HCT116 (cell line): ENCODE data around the gene HEPH. TPM values are rescaled to one million over a fixed set of nuclear protein-coding genes. Genes with fewer than 3 reads are reported as not detected.

Experiments used
- ATAC-seq: fragments of 200-7000 bp; cut with Tn5 transposase; 2 replicates; pipeline ENCODE4 v1.9.1; 2020; ENCODE audit warnings: mild to moderate bottlenecking, moderate library complexity
- BruUV-seq: library from RNA; stranded (reverse); fragments of 400-500 nt; replicated peaks from 2 replicates; lab custom pipeline; 2021; lab: Mats Ljungman, UMichigan
- CTCF ChIA-PET: fragments of 300-600 bp; sonication (Branson Sonifier 250); formaldehyde crosslinking; loops from one replicate; lab custom pipeline; 2021; ENCODE audit warnings: antibody characterized with exemption; lab: Charles Lee
- POLR2A ChIA-PET: fragments of 300-600, 350-600 bp; sonication (Branson Sonifier 250); formaldehyde crosslinking; loops from one replicate; lab custom pipeline; 2021; ENCODE audit warnings: antibody characterized with exemption; lab: Charles Lee
- RAD21 ChIA-PET, 2 experiments: fragments of 300-600 bp; sonication (Branson Sonifier 250); formaldehyde crosslinking; loops; one replicate each; lab custom pipeline; 2023; ENCODE audit warnings: low total read pairs in 2 of 2; ENCODE audit not compliant: uncharacterized antibody in 2 of 2, unreplicated experiment in 2 of 2, low non-redundant PET in 1 of 2; lab: Charles Lee
- DNase-seq: peaks from one replicate; pipeline ENCODE4 v3.0.0-alpha.2; 2010; ENCODE audit warnings: low read depth, low spot score
- H2AFZ ChIP-seq: fragments of 200-600 bp; shearing (Covaris generic), sonication (generic); 2 replicates; pipeline ENCODE4 v1.6.1; 2017; ENCODE audit warnings: low read depth, mixed run types, mixed read lengths, antibody characterized with exemption, low read length; ENCODE audit not compliant: poor library complexity, severe bottlenecking
- H3K27ac ChIP-seq: 2 replicates; pipeline ENCODE4 v1.5.1; 2012; ENCODE audit warnings: low read depth, low read length
- H3K27me3 ChIP-seq: fragments of 200-600 bp; sonication (generic); 2 replicates; pipeline ENCODE4 v1.6.1; 2016; ENCODE audit warnings: mixed run types, low read length, mixed read lengths; ENCODE audit not compliant: insufficient read depth
- H3K36me3 ChIP-seq, 2 experiments: fragments of 200-500 bp in 1 of 2; fragments of 200-600 bp in 1 of 2; sonication (Bioruptor generic) in 1 of 2; sonication (generic) in 1 of 2; 2 replicates each; pipeline versions ENCODE4 v1.5.1 to v1.6.1; 2014 to 2016; ENCODE audit warnings: low read length in 2 of 2, inconsistent platforms in 1 of 2, mixed read lengths in 1 of 2, mixed run types in 1 of 2; ENCODE audit not compliant: insufficient read depth in 2 of 2, control insufficient read depth in 1 of 2
- H3K4me1 ChIP-seq, 2 experiments: fragments of 200-600 bp in 1 of 2; sonication (generic) in 1 of 2; 2 replicates each; pipeline versions ENCODE4 v1.5.1 to v1.6.1; 2012 to 2017; ENCODE audit warnings: low read length in 2 of 2, inconsistent platforms in 1 of 2, mild to moderate bottlenecking in 1 of 2, mixed read lengths in 1 of 2, mixed run types in 1 of 2, moderate library complexity in 1 of 2; ENCODE audit not compliant: insufficient read depth in 2 of 2, control insufficient read depth in 1 of 2
- H3K4me2 ChIP-seq: fragments of 200-600 bp; sonication (generic); 2 replicates; pipeline ENCODE4 v1.6.1; 2017; ENCODE audit warnings: mixed run types, low read length, mixed read lengths
- H3K4me3 ChIP-seq, 2 experiments: fragments of 200-600 bp in 1 of 2; sonication (generic) in 1 of 2; replicated peaks in 1 of 2; 2 replicates each; pipeline ENCODE4 v1.5.1; 2011 to 2016; ENCODE audit warnings: low read length in 2 of 2, control low read depth in 1 of 2, low read depth in 1 of 2, mild to moderate bottlenecking in 1 of 2, mixed read lengths in 1 of 2, mixed run types in 1 of 2
- H3K79me2 ChIP-seq: fragments of 200-600 bp; sonication (generic); 2 replicates; pipeline ENCODE4 v1.6.1; 2017; ENCODE audit warnings: mild to moderate bottlenecking, mixed run types, low read length, moderate library complexity, mixed read lengths; ENCODE audit not compliant: insufficient read depth
- H3K9ac ChIP-seq: fragments of 200-600 bp; sonication (generic); 2 replicates; pipeline ENCODE4 v1.6.1; 2016; ENCODE audit warnings: low read length, mixed read lengths
- H3K9me2 ChIP-seq: fragments of 200-600 bp; sonication (generic), shearing (Covaris generic); 2 replicates; pipeline ENCODE4 v1.6.1; 2017; ENCODE audit warnings: mixed run types, mild to moderate bottlenecking, moderate library complexity; ENCODE audit not compliant: insufficient read depth
- H3K9me3 ChIP-seq, 2 experiments: fragments of 200-500 bp in 1 of 2; fragments of 200-600 bp in 1 of 2; sonication (Bioruptor generic) in 1 of 2; sonication (generic) in 1 of 2; 2 replicates each; pipeline ENCODE4 v1.6.1; 2014 to 2017; ENCODE audit warnings: low read length in 2 of 2, mixed read lengths in 2 of 2, inconsistent platforms in 1 of 2, low read depth in 1 of 2, mild to moderate bottlenecking in 1 of 2, mixed run types in 1 of 2, moderate library complexity in 1 of 2; ENCODE audit not compliant: control insufficient read depth in 1 of 2, insufficient read depth in 1 of 2
- H4K20me1 ChIP-seq: fragments of 200-600 bp; sonication (generic), shearing (Covaris generic); 2 replicates; pipeline ENCODE4 v1.6.1; 2017; ENCODE audit warnings: mixed run types, mild to moderate bottlenecking, moderate library complexity; ENCODE audit not compliant: insufficient read depth
- CEBPB ChIP-seq: IDR thresholded peaks from 2 replicates; pipeline ENCODE4 v1.6.1; 2012; ENCODE audit warnings: low read depth
- EGR1 ChIP-seq: IDR thresholded peaks from 2 replicates; pipeline ENCODE4 v1.6.1; 2012; ENCODE audit warnings: low read depth
- EZH2phosphoT487 ChIP-seq: fragments of 200-600 bp; IDR thresholded peaks from 2 replicates; pipeline ENCODE4 v1.6.1; 2018; ENCODE audit warnings: antibody characterized with exemption, borderline replicate concordance
- JUND ChIP-seq: IDR thresholded peaks from 2 replicates; pipeline ENCODE4 v1.6.1; 2012
- SP1 ChIP-seq: IDR thresholded peaks from 2 replicates; pipeline ENCODE4 v1.6.1; 2012; ENCODE audit warnings: low read depth
- SRF ChIP-seq: IDR thresholded peaks from 2 replicates; pipeline ENCODE4 v1.6.1; 2012; ENCODE audit warnings: low read depth
- TCF7L2 ChIP-seq: IDR thresholded peaks from 2 replicates; pipeline ENCODE4 v1.7.0; 2011; ENCODE audit warnings: borderline replicate concordance, inconsistent platforms; ENCODE audit not compliant: insufficient read depth, insufficient read length; ENCODE audit errors: extremely low read depth
- YY1 ChIP-seq: IDR thresholded peaks from 2 replicates; pipeline ENCODE4 v1.6.1; 2011; ENCODE audit warnings: low read length, low read depth, moderate library complexity, mild to moderate bottlenecking; ENCODE audit not compliant: insufficient replicate concordance; ENCODE audit errors: extremely low read depth
- ZBTB33 ChIP-seq: IDR thresholded peaks from 2 replicates; pipeline ENCODE4 v1.6.1; 2011; ENCODE audit warnings: mild to moderate bottlenecking, low read length, moderate library complexity; ENCODE audit not compliant: insufficient replicate concordance; ENCODE audit errors: extremely low read depth
- ZFX ChIP-seq: fragments of 450-650 bp; IDR thresholded peaks from 2 replicates; pipeline ENCODE4 v1.6.1; 2017
- ZNF274 ChIP-seq: fragments of 200-500 bp; sonication (Bioruptor generic); IDR thresholded peaks from 2 replicates; pipeline ENCODE4 v1.6.1; 2014; ENCODE audit warnings: mild to moderate bottlenecking, low read depth, low read length, inconsistent platforms
- intact Hi-C: fragments of 100-400 bp; cut with micrococcal nuclease; formaldehyde crosslinking; loops from 2 replicates; pipeline ENCODE4 v1.10.0; 2022
- total RNA-seq: library from RNA; stranded (reverse); gene quantifications from one replicate; pipeline ENCODE4 v1.2.1, GENCODE V29; 2021; ENCODE audit not compliant: unreplicated experiment
- TF ChIP-seq, protein P1 (sequence below): IDR thresholded peaks from 2 replicates; pipeline ENCODE4 v1.6.1; 2012

Gene HEPH
- total RNA-seq, 1 experiment from 2014 or later = 0.44 TPM

GRCh38 chrX:66176134-66176533 lies 12.1 kb downstream of the HEPH start:
- Histone ChIP-seq H3K9ac (no peak overlapping the region), H3K4me1 (no peaks in the 10 kb centered on the region), H3K36me3 (no peaks in the 10 kb centered on the region), H3K27me3 (no peaks in the 10 kb centered on the region), H3K79me2 (no peaks in the 10 kb centered on the region), H3K4me3 (no peak overlapping the region), H3K4me2 (no peak overlapping the region), H2AFZ (no peak overlapping the region), H3K27ac (no peak overlapping the region), H3K9me2 (no peaks in the 10 kb centered on the region), H4K20me1 (no peaks in the 10 kb centered on the region), H3K9me3 (no peaks in the 10 kb centered on the region)
- no TSS peak for BruUV-seq
- CTCF ChIA-PET = no interaction called here
- ATAC-seq (no peak), DNase-seq (no peak)
- RAD21 ChIA-PET = no interaction called here
- POLR2A ChIA-PET = no interaction called here
- intact Hi-C loops = no loop called here
- TF ChIP-seq, protein P1, sequence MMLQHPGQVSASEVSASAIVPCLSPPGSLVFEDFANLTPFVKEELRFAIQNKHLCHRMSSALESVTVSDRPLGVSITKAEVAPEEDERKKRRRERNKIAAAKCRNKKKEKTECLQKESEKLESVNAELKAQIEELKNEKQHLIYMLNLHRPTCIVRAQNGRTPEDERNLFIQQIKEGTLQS = no peak
- TF ChIP-seq TCF7L2 (no peak), EZH2phosphoT487 (no peak), SP1 (no peak), ZFX (no peak), EGR1 (no peak), JUND (no peak), CEBPB (no peak), SRF (no peak), ZBTB33 (no peak), YY1 (no peak), ZNF274 (no peak)
